DMS 273 (cell line): ENCODE results near the gene ORM1.

Experiments
- DNase-seq: peaks from one replicate; lab custom pipeline; 2025; ENCODE audit not compliant: unreplicated experiment; lab: John Stamatoyannopoulos, UW

ORM1 gene

GRCh38 chr9:114341152-114341830 is 18.4 kb downstream of the ORM1 start:
- no peak for DNase-seq

DNA sequence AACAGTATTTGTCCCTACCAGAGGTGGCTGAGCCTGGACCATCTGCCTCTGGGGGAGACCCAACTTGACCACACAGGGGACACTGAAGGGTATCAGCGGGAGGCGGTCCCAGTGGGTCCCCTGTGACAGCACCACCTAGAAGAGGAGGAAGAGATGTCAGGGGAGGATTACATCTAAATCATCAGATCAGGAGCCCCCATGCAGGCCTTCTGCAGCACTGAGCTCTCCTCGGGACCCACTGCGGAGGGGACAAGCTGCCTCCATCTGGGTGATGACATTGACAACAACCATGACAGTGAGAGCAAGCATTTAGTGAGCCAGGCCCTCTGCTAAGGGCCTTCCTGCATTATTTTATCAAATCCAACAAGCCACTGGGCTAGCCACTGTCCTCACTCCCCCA is 19.1 kb downstream of the ORM1 start:
- DNase-seq: no peak

- no peak for DNase-seq
These were observed 20.0 kb downstream of the ORM1 start for GRCh38 chr9:114342755-114343440.

DNA sequence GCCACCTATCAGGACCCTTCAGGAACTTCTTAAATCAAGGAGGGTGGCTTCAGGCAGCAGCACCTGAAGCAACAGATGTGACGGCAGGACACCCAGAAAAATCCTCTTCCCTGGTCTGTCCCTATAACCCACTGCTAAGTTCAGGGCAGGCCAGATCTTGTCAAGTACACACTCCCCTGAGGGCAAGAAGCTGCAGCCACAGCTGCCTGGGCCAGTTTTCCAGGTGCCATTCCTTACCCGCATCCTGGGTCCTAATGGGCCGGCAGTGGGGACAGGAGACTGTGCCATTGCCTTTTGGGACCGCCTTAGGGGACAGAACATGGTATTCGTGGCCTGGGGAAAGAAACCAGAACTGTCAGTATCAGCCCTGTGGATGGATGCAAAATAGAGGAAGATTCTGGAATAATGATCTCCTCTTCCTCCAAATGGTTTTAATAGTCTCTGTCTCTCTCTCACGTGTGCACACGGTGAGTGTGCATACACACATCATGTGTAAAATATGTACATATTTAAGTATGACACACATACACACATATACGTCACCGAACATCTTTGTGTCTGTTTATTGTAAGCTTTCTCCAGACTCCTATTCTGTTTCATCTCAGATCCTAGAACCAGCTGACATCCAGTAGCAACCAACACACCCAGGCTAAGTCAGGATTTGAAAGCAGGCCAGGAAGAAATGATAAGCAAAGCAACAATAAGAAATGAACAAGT is 20.7 kb downstream of the ORM1 start:
- DNase-seq: no peak

DNA sequence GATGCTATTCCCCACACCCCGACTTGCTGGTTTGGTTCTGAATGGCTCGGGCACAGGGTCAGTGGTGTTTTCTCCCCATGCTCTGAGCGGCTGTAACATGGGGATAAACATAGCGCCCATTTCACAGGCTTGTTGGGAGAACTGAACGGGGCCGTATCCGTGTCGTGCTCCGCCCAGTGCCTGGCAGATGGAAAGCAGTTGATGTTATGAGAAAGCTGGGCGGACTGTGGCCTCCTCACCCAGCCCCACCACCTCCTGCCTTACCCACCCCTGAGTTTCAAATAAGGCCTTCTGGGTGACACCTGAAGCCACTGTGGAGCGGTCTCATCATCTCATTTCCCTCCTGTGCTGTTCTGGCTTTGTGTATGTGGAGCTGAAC is 21.3 kb downstream of the ORM1 start:
- no peak for DNase-seq

DNA sequence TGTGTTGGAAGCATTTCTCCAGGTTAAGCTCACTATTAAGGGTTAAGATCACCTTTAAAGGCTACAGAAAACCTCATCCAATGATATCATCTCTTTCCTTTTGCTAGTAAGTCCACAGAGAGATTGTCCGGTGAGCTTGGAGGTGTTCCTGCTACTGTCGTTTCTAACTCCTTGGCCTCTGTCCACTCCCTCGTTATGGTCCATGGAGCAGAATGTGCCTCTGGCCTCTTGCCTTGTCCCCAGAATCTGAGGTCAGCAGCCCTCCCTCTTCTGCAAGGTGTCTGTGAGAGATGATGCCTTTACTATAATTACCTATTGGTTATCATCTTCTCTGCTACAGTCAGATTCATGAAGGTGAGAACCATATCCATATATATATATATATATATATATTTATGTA is 21.8 kb downstream of the ORM1 start:
- DNase-seq: no peak

GRCh38 chr9:114345493-114346065 is 22.7 kb downstream of the ORM1 start:
- DNase-seq: no peak

- peak; percentile 25 for DNase-seq
These were observed 23.2 kb downstream of the ORM1 start for GRCh38 chr9:114346146-114346545.

DNA sequence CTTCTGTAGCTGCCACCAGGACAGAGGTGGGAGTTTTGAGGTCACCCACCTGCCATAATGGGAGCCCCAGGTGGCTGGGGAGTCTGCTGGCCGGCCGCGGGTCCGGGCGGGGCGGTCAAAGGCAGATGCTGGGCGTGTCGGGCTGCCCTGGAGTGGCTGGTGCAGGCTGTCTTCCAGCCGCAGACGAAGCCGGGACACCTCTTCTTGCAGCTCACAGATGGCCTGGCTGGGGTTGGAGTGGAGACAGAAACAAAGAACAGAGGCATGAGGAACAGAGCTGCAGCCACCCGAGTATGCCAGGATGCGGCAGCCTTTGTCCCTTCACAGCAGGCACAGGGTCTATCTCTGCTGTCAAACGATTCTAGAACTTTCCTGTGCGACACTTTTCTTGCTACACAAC is 24.8 kb downstream of the ORM1 start:
- peak; percentile 60 for DNase-seq

GRCh38 chr9:114348261-114348905 is 25.5 kb downstream of the ORM1 start:
- DNase-seq: no peak

DNA sequence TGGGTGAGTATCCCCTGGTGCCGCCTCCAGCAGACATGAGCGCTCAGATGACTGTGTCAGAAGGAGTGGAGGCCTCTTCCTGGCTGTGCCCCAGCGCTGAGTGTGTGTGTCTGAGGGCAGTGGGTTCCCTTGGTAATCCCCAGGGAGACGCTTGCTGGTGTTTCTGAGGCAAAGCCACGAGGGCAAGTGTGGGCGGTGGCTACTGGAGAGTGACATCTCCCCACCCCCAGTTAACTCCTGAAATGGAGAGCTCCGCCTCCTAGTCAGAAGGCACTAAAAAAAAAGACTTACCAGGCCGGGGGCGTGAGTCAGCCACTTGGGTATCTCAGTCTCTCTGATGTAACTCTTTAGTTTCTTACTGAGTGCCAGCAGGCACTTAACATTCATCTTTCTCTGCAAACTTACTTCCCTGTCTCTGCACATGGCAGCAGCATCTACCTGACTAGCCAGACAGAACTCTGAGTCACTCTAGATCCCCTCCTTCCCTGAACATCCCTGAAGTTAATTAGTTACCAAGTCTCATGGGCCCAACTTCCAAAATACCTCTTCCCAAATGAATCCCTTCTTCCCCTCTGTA is 26.1 kb downstream of the ORM1 start:
- peak; percentile 72 for DNase-seq

GRCh38 chr9:114349713-114350480 is 27.0 kb downstream of the ORM1 start:
- no peak for DNase-seq

DNA sequence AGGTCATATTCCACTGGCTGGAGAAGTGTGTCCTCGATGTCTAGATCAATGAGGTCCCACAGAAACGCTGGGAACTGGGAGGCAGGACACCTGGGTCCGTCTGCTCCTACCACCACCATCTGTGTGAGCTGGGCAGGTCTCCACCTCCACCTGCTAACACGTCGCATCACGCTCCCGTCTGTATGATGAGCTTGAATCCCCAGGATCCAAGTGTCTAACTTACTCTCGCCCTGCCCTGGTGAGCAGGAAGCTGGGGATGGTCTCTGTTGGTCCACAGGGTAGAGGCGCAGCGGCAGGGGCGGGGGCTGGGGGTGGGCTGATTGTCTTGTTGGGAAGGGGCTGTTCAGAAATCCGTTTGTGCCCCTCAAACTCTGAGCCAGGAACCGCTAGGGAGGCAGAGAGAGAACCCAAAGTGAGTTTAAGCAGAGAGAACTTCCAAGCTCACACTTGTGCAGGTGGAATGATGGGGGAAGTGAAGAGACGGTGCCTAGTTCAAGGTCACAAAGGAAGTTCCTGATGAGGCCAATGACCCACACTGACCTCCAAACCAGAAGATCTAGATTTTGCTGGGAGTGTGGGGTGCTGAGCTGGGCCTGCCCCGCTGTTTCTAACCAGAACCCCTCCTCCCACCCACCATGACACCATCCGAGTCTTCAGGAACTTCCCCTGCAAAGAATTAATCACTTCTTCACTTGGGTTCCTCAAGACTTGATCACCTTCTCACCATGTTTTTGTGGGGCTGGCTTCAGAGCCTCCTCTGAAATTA is 27.9 kb downstream of the ORM1 start:
- no peak for DNase-seq

DNA sequence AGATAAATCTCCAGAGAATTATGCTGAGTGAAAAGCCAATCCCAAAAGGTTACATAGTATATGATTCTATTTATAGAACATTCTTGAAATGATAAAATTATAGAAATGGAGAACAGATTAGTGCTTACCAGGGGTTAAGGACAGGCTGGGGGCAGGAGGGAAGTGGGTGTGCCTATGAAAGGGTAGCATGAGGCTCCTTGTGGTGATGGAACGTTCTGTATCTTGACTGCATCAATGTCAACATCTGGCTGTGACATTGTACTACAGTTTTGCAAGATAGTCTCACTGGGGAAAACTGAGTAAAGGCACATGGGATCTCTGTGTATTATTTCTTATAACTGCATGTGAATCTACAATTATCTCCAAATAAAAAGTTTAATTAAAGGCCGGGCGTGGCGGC is 29.0 kb downstream of the ORM1 start:
- DNase-seq: no peak

DNA sequence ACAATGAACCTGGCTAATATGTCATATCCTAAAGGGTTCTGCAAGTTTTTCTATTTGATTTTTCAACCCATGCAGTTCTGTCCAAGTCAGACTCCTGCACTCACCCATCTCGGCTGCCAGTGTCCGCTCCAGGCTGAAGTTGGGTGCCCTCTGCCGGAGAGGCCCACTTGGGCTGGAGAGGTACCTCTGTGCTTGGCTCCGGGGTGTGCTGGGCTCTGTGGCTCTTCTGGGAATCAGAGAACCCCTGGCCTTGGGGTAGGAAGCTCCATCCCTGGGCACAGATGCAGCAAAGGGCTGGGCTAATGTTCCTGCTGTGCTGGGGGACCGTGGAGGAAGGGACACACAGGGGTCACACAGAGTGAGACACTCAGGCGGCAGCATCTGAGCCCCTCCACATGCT is 32.9 kb downstream of the ORM1 start:
- no peak for DNase-seq

GRCh38 chr9:114356792-114357191 is 33.9 kb downstream of the ORM1 start:
- no peak for DNase-seq

- no peak for DNase-seq
These were observed 34.5 kb downstream of the ORM1 start for GRCh38 chr9:114357360-114357759.

GRCh38 chr9:114357911-114358328 is 35.0 kb downstream of the ORM1 start:
- no peak for DNase-seq

GRCh38 chr9:114359801-114360200 is 36.9 kb downstream of the ORM1 start:
- no peak for DNase-seq

DNA sequence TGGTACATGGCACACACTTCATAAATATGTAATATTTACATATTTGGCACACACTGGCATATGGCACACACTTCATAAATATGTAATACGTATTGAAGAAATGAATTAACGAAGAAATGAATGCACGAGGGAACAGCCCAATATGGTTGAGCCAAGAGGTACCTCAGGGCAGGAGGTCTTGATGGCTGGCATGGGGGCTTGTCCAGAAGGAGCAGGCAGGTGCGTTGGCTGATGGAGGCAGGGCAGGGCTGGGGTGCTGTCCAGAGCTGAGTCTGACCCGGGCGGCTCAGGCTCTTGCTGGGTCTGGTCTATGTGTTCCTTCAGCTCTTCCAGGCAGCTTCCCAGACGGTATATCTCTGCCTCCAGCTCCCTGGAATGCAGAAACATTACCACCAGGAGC is 38.6 kb downstream of the ORM1 start:
- DNase-seq: no peak
